GM21717 (cell line): Measurements from ENCODE around the gene AUTS2.

Experiments
- ATAC-seq: cut with Tn5 transposase; IDR thresholded peaks from one replicate; pipeline ENCODE4 v1.9.1; 2021; ENCODE audit warnings: mild to moderate bottlenecking, moderate library complexity; ENCODE audit not compliant: unreplicated experiment

AUTS2 gene

DNA sequence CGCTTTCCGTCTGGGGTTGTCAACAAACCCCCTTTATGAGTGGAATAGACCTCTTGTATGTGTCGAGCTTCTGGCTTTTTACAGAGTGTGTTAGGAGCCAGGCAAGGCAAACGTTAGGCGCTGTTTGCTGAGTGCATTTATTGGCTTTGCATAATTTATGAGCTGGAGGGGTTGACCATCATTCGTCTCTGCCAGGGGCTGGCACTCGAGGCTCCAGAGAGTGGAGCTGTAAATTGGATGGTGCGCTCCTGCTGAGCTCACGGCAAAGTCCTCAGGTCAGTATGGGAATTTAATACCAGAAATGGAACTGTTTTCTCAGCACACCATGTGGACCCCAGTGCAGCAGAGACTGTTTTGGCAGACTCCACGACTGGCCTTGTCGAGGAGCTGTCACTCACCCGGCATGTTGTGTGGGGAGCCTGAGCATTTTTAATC is 834.3 kb downstream of the AUTS2 start:
- no peak for ATAC-seq

DNA sequence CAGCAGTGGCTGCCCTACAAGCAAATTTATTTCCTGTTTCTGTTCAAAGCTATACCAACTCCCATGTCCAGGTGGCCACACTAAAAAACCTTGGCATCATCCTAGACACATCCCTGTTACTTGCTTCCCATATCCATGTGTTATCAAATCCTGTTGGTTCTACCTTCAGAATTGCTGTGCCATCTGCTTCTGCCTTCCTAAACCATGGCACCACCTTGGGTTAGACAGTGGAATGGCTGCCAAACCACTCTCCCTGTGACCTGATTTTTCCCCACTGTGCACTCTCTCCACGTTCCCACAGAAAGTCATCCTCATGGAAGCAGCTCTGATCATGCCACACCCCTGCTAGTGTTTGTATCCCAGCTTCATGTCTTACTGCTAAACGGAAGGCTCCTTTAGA is 836.1 kb downstream of the AUTS2 start:
- no peak for ATAC-seq

DNA sequence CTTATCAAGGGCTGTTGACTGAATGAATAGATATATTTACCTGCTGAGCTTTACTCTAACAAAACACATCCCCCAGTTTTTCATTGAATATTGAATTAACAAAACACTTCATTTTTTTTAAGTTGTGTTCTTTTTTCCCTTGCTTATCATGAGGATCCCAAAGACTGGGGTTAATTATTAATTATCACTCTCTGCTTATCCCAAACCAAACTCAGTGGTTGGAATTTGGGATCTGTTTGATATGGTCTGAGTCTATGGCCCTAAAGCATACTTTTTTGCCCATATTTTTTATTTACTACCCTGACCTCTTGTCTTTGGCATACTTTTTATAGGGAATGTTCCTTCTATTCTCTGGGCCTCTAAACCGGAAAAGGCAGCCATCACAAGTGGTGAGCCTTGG is 836.5 kb downstream of the AUTS2 start:
- no peak for ATAC-seq

DNA sequence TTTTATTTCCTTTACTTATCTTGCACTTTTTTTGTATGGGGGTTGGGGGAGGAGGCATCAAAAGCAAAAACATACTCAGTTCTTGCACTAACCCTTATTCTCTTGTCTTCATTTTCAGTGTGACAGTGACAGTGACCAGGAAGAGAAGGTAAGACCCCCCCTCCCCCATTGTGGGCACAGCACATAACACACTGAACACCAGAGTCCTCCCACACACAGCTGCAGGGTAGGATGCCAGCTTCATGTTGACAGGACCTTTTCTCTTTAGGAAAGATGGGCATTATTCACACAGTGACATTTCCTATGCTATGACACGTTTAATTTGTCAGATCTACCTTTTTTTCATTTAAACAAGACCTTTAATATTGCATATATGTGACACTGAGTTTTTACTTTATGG is 837.4 kb downstream of the AUTS2 start:
- no peak for ATAC-seq

DNA sequence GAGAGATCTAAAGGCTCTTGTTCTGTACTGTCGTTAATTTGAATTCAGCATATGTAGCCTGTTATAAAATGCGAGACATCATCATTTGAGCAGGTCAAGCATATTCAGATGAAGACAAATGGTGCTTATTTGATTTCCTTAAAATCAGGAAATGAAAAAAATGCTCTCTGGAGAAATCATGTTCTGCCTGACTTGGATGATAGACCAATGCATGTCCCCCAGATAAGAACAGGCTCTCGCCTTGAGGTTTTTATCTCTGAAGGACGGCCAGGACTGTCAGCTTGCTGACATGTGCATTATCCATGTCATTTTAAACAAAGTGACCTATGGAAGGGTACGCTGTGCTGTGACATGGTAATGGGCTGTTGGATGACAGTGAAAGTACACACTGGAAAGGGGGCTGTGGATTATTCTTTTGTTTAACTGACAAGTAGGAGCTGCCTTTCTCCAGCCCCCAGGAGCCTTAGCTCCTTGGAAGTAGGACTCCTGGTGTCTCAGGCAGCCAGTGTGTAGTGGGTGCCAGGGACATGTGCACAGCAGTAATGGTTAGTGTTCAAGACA is 838.6 kb downstream of the AUTS2 start:
- no peak for ATAC-seq

DNA sequence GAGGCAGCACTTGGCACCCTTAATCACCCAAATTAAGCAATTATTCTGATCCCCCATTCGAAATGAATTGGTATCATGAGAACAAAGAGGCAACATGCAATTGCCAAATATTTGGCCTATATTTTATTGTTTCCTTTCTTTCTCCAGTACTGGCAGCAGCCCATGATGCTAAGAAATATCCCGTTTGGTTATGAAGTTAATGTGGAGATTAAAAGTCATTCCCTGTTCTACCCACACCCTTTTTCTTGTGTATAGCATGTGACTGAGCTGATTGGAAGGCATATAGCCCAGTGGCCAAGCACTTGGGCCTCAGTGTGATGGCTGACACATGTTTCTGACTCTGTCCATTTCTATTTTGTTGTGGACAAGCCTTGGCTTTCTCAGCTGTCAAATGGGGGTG is 841.4 kb downstream of the AUTS2 start:
- no peak for ATAC-seq

DNA sequence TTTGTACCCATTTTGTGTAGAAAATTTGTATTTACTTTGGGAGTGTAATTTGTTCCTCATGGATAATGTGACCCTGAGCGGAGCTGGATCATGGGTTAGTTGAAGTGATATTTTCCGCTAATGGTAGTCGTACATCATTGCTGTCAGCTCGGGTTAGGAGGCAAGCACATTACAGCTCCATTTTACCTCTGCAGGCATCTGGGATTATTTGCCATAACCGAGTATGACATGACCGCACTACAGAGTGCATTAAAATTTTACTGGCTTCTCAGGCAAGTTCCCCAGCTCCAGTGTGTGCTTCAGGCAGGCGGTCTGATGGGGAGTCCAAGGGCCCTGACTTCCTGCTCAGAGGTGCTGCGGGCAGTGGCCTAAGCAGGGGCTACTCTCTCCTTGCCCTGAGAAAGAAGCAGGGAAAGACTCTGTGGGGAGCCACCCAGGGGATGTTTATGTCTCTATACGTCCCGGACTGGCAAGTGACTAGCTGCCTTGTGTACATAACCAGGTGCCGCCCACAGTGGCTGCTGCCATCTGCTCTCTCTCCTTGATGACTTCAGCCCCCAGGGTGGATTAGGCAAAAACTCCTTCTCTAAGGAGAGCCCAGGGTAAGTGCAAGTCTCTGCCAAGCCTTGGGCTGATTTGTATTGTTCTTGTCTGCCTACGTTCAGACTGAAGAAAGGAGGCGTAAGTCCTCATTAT is 848.3 kb downstream of the AUTS2 start:
- ATAC-seq: no peak

DNA sequence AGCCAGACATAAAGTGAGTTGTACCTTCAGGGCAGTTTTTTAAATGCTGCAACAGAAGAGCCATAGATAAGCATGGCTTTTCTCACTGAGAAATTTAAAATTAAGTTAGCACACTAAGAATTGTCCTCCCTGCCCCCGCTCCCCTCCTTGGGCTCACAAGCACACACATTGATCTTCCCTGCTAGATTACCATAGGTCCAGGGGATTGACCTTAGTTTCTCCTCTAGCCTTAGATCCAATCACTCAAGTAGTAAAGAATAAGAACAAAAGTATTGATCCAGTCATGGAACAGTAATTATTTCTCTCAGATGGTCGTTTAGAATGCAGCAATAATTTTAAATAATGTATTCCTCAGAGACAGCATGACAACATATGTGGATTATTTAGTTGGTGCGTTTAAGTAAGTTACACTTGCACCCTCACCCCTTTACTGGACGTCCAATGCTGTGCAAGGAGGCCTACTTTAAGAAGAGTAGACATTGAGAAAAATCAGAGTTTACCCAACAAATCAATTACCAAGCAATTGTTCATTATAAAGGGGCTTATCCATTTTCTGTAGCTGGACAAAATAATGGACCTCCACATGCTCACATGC is 850.1 kb downstream of the AUTS2 start:
- no peak for ATAC-seq

DNA sequence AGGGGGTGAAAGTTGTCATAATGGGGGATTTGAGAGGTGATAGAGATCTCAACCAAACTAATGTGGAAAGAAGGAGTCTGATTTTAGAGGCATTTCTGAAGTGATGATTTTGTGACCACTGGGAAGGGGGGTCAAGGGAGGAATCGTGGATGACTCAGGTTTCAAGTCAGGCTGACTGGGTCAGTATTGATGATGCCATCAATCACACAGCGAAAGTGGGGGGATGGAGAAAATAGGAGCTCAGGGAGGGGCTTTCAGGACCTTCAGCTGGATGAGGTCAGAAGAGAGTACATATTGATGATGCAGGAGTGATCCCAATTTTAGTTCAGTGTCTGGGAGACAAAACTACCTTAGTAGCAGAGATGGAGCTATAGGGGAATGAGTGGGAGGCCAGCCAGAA is 852.5 kb downstream of the AUTS2 start:
- ATAC-seq: no peak

DNA sequence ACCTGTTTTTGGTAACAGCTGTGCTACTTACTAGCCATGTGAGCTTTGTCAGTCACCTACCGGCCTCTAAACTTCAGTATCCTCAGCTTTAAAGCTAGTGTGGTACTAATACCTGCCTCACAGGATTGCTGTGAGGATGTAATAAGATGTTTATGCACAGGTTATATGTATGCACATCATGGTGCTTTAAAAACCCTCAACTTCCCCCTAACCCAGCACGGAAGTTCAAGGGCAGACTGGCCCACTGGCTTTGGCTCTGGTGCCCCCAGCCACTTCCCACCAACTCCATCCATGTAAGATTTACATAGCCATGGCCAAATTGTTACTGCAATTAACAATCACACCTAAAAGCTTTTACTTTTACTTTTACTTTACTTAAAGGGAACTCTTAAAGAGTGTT is 857.6 kb downstream of the AUTS2 start:
- peak; percentile 29 for ATAC-seq

DNA sequence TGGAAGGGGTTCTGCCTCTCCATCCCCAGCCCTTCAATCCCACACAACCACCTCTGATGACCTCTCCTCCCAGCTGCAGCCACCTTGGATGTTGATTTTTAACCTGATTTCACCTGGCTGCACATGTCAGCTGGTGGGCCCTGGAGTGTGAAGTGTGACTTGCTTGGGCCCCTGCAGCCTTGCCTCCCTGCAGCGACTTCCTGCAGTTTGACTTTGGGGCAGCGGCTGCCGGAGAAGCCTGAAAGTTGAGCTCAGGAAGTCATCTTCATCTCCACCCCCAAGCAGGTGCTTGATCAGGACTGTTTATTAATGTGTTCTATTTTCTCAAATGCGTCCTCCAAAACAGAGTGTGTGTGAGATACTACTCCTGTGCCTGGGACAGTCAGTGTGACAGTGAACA is 858.4 kb downstream of the AUTS2 start:
- peak; percentile 61 for ATAC-seq

DNA sequence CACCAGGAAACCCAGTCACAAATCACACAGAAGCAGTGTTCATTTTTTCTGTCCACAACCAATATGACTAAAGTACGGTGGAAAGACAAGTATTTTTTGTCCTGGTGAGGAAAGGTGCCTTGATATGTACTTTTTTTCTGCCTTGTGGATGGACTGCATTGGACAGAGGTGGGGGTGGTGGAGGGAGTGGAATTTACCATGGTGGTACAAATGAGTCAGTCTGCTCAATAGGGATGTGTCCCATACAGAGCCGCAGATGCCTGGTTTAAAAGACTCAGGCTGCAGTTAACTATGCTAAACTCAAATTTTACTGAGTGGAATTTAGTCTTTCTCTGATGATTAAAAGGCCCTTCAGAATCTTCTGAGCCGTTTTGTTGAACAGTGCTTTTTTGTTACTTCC is 859.2 kb downstream of the AUTS2 start:
- no peak for ATAC-seq

DNA sequence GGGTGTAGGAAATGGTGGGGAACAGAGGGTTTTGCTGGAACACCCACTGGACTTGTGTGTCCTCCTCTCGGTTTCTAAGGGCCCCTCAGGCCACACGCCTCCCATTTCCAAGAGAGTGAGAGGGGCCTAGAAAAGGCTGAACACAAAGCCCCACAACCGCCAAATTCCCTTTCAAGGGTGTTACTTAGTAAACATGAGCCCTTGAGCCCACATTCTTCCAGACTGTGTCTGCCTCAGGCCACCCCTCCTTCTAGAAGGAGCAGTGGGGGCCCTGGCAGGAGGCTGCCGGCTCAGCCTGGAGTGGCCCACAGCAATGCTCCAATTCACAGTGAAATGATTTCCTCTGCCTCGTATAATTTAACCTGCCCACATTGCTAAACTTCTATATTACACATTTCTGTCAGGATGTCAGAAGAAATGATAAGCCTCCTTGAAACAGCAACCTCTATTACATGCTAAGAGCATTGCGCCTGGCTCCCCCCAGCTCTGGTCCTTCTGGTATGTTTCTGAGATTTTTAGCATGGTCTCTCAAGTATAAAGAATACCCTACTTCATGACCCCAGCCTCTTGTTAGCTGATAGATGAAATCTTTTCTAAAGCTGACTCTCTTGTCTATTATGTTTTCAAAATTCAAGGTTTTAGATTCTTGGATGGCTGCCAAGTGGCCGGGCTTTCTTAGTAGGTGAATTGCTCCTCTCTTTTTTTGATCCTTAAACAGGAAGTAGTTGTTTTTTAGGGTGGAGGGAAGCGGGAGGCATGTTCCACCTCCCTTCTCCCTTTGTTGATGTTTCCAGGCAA is 859.8 kb downstream of the AUTS2 start:
- no peak for ATAC-seq

DNA sequence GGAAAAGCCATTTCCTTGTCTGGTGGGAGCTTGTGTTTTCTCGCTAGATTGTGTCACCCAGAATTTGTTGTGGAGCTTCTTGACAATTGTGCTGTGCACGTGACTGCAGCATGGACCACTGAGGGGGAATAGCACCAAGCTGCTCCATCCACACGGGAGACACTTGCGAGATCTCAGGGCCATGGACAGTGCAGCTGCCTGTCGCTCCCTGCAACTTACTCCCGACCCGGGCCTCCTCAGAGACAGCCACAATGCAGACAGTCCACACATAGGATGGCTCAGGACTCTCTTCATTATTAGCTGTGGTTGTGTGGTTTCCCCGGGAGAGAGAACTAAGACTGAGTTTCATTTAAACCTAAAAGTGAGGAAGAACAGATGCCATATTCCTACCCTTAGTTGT is 860.5 kb downstream of the AUTS2 start:
- ATAC-seq: no peak

DNA sequence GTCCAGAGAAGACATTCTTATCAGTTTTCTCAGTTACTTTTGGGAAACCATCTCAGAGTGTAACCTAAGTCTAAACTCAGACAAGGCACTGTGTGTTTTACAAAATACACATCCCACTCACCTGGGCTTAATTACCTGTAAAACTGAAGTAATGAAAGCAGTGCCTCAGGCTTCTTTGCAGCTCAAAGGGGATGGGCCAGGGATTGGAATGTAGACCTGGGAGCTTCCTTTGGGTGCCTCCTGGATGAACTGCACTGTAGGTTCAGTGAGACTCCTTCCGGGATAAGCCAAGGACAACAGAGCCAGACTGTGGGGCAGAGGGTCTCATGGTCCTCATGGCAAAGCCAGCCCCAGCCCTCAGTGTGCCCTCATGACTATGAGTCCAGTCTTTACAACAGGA is 861.3 kb downstream of the AUTS2 start:
- ATAC-seq: no peak

DNA sequence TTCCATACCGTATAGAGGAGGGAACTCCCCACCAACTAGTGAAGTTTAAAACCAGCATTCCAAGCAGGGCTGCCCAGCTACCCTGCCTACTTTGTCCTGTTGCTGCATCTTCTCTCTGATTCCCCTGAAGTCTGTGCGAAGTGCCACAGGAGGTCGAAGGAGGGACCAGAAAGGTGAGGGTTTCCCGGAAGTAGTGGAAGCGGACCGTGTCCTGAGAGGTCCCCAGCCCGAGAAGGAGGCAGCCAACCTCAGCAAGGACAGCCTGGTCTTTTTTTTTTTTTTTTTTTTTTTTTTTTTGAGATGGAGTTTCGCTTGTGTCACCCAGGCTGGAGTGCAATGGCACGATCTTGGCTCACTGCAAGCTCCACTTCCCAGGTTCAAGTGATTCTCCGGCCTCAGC is 861.8 kb downstream of the AUTS2 start:
- ATAC-seq: no peak

DNA sequence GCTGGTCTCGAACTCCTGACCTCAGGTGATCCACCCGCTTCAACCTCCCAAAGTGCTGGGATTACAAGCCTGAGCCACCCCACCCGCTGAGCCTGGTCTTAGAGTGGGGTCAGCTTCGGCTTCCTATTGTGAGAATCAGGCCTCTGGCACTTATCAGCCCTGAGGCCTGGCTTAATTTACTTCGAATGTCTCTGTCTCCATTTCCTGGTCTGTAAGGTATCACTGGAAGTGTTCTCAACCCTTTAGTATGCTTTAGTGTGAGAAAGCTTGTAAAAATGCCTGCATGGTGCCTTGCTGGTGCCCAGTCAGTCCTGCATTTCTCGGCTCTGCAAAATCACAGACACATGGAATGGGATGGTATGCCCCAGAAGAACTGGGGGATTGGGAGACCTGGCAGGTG is 862.3 kb downstream of the AUTS2 start:
- no peak for ATAC-seq

DNA sequence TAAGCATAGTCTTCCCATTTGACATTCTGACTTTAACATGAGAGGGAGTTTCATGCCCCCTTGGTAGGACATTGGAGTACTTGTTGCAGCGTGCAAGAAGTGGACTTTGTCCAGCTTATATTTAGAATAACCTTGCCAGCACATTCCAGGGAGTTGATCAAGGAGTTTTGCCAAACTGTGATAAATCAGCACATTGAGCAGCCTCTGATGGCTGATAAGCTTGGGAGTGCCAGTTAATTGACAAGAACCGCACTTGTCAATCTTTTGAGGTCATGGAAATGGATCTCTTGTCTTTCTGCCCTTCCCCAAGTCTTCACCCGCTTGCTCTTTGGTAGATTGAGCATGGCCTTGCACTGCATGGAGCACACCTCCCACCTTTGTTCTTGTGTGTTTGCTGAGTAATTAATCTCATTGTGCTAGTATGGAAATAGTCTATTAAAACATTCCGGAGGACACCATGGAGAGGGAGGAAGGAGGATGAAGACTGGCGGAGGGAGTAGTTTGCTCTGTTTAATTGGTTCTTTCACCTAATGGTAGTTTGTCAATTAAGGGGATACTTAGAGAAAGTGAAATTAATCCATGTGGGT is 865.2 kb downstream of the AUTS2 start:
- no peak for ATAC-seq

DNA sequence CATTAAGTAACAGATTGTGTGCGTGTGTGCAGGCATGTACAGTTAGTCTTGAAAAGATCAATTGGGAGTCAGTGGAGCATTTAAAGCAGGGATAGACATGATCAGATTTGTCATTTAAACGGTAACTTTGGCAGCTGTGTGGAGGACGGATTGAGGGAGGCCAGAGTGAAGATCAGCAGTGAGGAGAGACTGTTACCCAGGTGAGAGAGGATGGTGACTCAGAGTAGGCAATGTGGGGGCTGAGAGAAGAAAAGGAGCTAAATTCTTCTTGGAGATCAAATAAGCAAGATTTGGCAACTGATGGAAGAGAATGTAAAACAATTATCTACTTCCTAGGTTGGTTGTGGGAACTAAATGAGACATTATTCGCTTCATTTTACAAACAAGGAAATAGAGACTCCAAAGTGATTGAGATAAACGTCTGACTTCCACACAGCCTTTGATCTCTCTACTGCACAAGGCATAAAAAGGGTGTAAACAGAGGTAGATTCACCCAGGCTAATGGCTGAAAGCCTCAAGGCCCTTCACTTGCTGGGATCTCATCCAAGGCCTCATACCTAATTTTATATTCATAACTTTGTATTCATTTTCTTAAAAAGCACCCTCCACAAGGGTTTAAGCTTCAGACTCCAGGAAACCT is 868.6 kb downstream of the AUTS2 start:
- ATAC-seq: no peak

DNA sequence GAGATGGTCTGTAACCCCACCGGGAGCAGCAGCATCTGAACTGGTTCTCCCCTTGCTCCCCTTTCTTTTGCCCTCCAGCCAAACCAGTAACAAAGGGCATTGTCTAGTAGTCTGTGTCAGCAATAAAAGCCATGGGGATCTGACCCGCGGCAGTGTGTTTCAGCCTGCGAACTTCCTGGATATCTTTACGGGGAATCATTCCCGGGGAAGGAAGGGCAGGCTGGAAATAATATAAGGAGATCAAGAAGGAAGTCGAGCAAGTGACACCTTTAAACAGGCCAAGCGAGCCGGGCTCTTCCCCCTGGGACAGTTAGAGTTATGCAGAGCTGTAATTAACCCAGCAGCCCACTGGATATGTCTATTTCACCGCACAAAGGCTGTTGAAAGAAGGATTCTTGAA is 872.5 kb downstream of the AUTS2 start:
- no peak for ATAC-seq

DNA sequence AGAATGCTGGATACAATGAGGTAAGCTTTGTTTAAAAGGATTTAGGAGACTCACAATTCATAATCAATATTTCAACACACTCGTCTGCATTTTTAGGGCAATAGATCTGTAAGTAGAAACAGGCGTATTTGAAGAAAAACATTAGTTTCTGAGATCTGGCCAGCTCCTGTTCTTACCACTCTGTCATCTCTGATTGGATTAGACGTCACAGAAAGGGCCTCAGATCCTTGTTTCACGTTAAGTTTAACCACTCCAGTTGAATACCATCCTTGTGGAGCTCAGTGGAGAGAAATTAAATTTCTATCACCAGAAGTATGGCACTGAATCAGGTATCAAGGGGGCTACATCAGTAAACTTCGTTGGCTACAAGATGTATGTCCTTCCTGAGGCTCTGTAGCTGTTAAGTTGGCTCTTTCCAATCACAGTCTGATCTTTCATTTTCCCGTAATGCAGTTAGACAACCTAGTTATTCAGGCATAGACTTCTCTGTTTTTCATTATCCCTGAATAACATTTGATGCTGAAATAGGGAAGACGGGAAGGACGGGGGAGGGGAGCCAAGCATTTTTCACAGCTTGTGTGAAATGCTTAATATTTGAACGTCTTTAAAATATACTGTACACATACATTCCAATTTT is 874.4 kb downstream of the AUTS2 start:
- ATAC-seq: no peak
